Esophagus muscularis mucosa (tissue), 4 donors: ENCODE results near the gene PLEKHA8. TPM values are rescaled to one million over a fixed set of nuclear protein-coding genes. Genes with fewer than 3 reads are reported as not detected.

Experiments
- DNase-seq: peaks from one replicate; pipeline ENCODE4 v3.0.0-alpha.2; 2017; ENCODE audit errors: extremely low spot score
- H3K27ac ChIP-seq, 4 donors: fragments of 200-600 bp; sonication (generic); replicated peaks in 1 of 4; 1 replicate in 3 of 4; 2 replicates in 1 of 4; pipeline ENCODE4 v1.5.1; 2016 to 2019; ENCODE audit warnings: mild to moderate bottlenecking in 1 of 4
- H3K27me3 ChIP-seq, 4 donors: fragments of 200-600 bp; sonication (generic); one replicate each; pipeline versions ENCODE4 v1.5.1 to v1.6.0; 2016 to 2019
- H3K36me3 ChIP-seq, 4 donors: fragments of 200-600 bp; sonication (generic); one replicate each; pipeline ENCODE4 v1.5.1; 2016 to 2019
- H3K4me1 ChIP-seq, 4 donors: fragments of 200-600 bp; sonication (generic); one replicate each; pipeline ENCODE4 v1.5.1; 2016 to 2019
- H3K4me3 ChIP-seq, 4 donors: fragments of 200-600 bp; sonication (generic); 1 replicate in 2 of 4; 2 replicates in 2 of 4; pipeline ENCODE4 v1.5.1; 2016 to 2019; ENCODE audit warnings: mild to moderate bottlenecking in 4 of 4, moderate library complexity in 1 of 4
- H3K9me3 ChIP-seq, 4 donors: fragments of 200-600 bp; sonication (generic); 1 replicate in 3 of 4; 2 replicates in 1 of 4; pipeline ENCODE4 v1.5.1; 2016 to 2019
- CTCF ChIP-seq, 3 experiments: fragments of 200-600 bp in 2 of 3; fragments of 450-650 bp in 1 of 3; sonication (generic) in 2 of 3; IDR thresholded peaks; one replicate each; pipeline ENCODE4 v1.5.1; 2017 to 2019; ENCODE audit warnings: antibody characterized with exemption in 3 of 3, mild to moderate bottlenecking in 2 of 3, moderate library complexity in 1 of 3
- EP300 ChIP-seq: sonication (generic); formaldehyde crosslinking; IDR thresholded peaks from one replicate; pipeline ENCODE4 v1.6.1; 2017; ENCODE audit warnings: antibody characterized with exemption
- POLR2A ChIP-seq: fragments of 450-650 bp; IDR thresholded peaks from one replicate; pipeline ENCODE4 v1.6.1; 2017; ENCODE audit warnings: antibody characterized with exemption, moderate library complexity, mild to moderate bottlenecking, low read depth
- POLR2AphosphoS5 ChIP-seq, 2 donors: sonication (generic); formaldehyde crosslinking; IDR thresholded peaks; one replicate each; pipeline ENCODE4 v1.6.1; 2017; ENCODE audit warnings: antibody characterized with exemption in 2 of 2
- WGBS: methylation state at CpG from one replicate; pipeline ENCODE4 v1.1.5; 2018; 5-methylcytosine and 5-hydroxymethylcytosine counted together
- intact Hi-C: fragments of 100-400 bp; cut with DNase I; formaldehyde crosslinking; loops from one replicate; pipeline ENCODE4 v1.15.1; 2023
- total RNA-seq, 4 donors: library from RNA; depleted of rRNA; stranded (reverse); fragments of >200 nt; gene quantifications; one replicate each; pipeline versions ENCODE4 v1.1.0 to v1.2.1, GENCODE V29; 2016

The PLEKHA8 gene
- total RNA-seq, 4 donors from 2014 or later, result 6.6 to 11.9 (median 10.2) TPM

DNA sequence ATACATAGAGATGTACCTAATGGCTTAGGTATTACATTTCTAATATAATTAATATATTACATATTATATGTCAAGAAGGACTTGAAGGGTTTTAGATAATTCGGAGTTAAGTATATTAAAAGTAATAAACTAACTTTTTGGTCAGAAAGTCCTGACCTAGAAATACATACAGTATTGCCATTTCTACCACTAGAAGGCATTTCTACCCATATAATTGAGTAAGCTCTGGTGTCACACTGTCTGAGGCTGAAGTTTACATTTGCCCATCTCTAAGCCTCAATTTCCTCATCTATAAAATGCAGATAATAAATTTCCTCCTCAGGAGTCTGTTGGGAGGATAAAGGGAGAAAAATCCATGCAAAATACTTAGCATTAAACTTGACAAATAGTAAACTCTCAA is 8.8 kb upstream of the PLEKHA8 start:
- WGBS, result 85% methylated on average over 1 of the region's 1 CpG
- Histone ChIP-seq H3K27me3 (no peaks in the 10 kb centered on the region), H3K9me3 (no peaks in the 10 kb centered on the region), H3K36me3 (peaks cover 2 to 29% (median 13%) of the 10 kb centered on the region in 4 donors), H3K4me1 (peaks cover 0 to 14% (median 5%) of the 10 kb centered on the region in 4 donors), H3K4me3 (no peak overlapping the region), H3K27ac (no peak overlapping the region)
- intact Hi-C loops, result no loop called here
- DNase-seq, result no peak
- no peak for TF ChIP-seq CTCF (IDR thresholded peaks at IDR 0.05)

DNA sequence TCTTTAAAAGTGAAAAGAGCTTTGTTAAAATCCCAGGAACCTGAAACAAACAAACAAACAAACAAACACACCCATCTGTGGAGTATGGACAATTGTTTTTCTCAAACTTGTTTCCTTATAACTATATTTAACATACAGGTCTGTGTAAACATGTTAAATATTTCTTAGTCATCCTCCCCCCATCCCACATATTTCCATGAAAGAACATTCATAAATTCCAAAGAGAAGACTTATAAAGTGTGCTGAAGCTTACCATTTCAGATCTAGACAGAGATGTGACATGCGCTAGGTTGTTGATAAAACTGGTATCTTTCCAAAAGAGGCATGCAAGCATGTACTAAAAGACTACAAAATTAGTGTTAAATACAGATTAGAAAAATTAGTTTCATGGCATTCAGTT is 8.3 kb upstream of the PLEKHA8 start:
- intact Hi-C loops, result no loop called here
- WGBS, result 97% methylated on average over 1 of the region's 1 CpG
- H3K9me3 ChIP-seq, result no peaks in the 10 kb centered on the region

DNA sequence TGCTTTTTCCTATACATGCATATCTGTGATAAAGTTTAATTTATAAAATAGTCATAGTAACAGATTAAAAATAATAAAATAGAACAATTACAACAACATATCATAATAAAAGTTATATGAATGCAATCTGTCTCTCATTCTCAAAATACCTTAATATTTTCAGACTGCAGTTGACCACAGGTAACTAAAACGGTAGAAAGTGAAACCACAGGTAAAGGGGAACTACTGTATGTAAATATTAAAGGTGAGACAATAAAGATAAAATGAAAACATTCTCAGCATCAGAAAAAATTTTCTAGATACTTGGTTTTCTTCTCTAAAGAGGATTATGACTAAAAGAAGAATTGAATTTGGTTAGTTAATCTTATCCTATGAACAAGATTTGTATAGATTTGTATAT is 7.7 kb upstream of the PLEKHA8 start:
- H3K36me3 ChIP-seq, result peaks cover 0 to 21% (median 9%) of the 10 kb centered on the region in 4 donors
- DNase-seq, result no peak
- 72% methylated on average over 1 of the region's 1 CpG for WGBS
- no peak for TF ChIP-seq POLR2AphosphoS5 (IDR thresholded peaks at IDR 0.05)
- no peak for TF ChIP-seq EP300
- no peak for TF ChIP-seq CTCF (IDR thresholded peaks at IDR 0.05)
- TF ChIP-seq POLR2A, result no peak
- H3K4me3 ChIP-seq, result no peak overlapping the region
- intact Hi-C loops, result no loop called here
- no peaks in the 10 kb centered on the region for H3K9me3 ChIP-seq
- H3K27me3 ChIP-seq, result no peaks in the 10 kb centered on the region
- H3K27ac ChIP-seq, result no peak overlapping the region
- peaks cover 11 to 25% (median 17%) of the 10 kb centered on the region in 4 donors for H3K4me1 ChIP-seq

More for the DNA sequence above, 8.3 kb upstream of the PLEKHA8 start:
- peaks cover 0 to 23% (median 10%) of the 10 kb centered on the region in 4 donors for H3K36me3 ChIP-seq
- H3K27ac ChIP-seq, result no peak overlapping the region
- no peak for DNase-seq
- TF ChIP-seq EP300, result no peak
- no peak for TF ChIP-seq CTCF (IDR thresholded peaks at IDR 0.05)
- no peak for TF ChIP-seq POLR2A
- TF ChIP-seq POLR2AphosphoS5 (IDR thresholded peaks at IDR 0.05), result no peak
- H3K27me3 ChIP-seq, result no peaks in the 10 kb centered on the region
- H3K4me1 ChIP-seq, result peaks cover 6 to 20% (median 11%) of the 10 kb centered on the region in 4 donors
- H3K4me3 ChIP-seq, result no peak overlapping the region

DNA sequence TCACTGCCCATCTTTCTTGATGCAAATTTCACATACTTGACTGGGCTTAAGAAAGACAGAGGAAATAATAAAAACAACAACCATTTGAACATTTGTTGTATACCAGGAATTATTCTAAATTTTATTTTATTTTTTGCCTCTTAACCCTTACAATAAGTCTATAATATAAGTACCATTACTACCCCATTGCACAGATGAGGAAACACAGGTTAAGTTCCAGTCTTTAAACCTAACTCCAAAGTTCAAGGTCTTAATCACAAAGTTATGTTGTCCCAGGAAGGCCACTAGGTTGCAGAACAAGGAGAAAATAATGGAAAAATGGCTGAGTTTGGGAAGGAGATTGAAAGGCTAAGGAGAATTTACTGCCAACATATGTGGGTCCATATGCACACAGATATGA is 5.2 kb upstream of the PLEKHA8 start:
- H3K9me3 ChIP-seq, result no peaks in the 10 kb centered on the region

More for the DNA sequence above, 5.2 kb upstream of the PLEKHA8 start:
- DNase-seq, result no peak
- TF ChIP-seq CTCF (IDR thresholded peaks at IDR 0.05) (no peak), POLR2AphosphoS5 (IDR thresholded peaks at IDR 0.05) (no peak), EP300 (no peak), POLR2A (no peak)
- Histone ChIP-seq H3K36me3 (peaks cover 0 to 7% (median 2%) of the 10 kb centered on the region in 4 donors), H3K27ac (no peak overlapping the region), H3K27me3 (no peaks in the 10 kb centered on the region), H3K4me3 (no peak overlapping the region), H3K4me1 (peaks cover 22 to 42% (median 32%) of the 10 kb centered on the region in 4 donors)
- intact Hi-C loops, result no loop called here
